Panc1 (cell line): ENCODE measurements around the gene CHL1. TPM values are rescaled to one million over a fixed set of nuclear protein-coding genes. Genes with fewer than 3 reads are reported as not detected.

Source experiments
- ATAC-seq: fragments of 200-7000 bp; cut with Tn5 transposase; 2 replicates; pipeline ENCODE4 v1.9.1; 2020; ENCODE audit warnings: mild to moderate bottlenecking, moderate library complexity
- BruUV-seq: library from RNA; stranded (reverse); fragments of 400-500 nt; replicated peaks from 2 replicates; lab custom pipeline; 2021; lab: Mats Ljungman, UMichigan
- CTCF ChIA-PET: fragments of 300-600 bp; sonication (Branson Sonifier 250); formaldehyde crosslinking; loops from one replicate; lab custom pipeline; 2022; ENCODE audit warnings: antibody characterized with exemption; lab: Charles Lee
- POLR2A ChIA-PET: fragments of 300-600 bp; sonication (Branson Sonifier 250); formaldehyde crosslinking; loops from one replicate; lab custom pipeline; 2022; ENCODE audit warnings: antibody characterized with exemption; lab: Charles Lee
- DNase-seq: peaks from one replicate; pipeline ENCODE4 v3.0.0-alpha.2; 2010; ENCODE audit warnings: low read depth, low spot score
- H3K27ac ChIP-seq: 2 replicates; pipeline ENCODE4 v1.5.1; 2011; ENCODE audit warnings: mild to moderate bottlenecking, low read length, inconsistent platforms
- H3K27me3 ChIP-seq: fragments of 200-500 bp; sonication (Bioruptor generic); 2 replicates; pipeline ENCODE4 v1.6.0; 2014; ENCODE audit warnings: low read length, inconsistent platforms; ENCODE audit not compliant: control insufficient read depth, insufficient read depth
- H3K36me3 ChIP-seq: fragments of 200-500 bp; sonication (Bioruptor generic); 2 replicates; pipeline ENCODE4 v1.5.1; 2014; ENCODE audit warnings: inconsistent platforms, mild to moderate bottlenecking, low read length, moderate library complexity; ENCODE audit not compliant: control insufficient read depth, insufficient read depth
- H3K4me1 ChIP-seq: 2 replicates; pipeline ENCODE4 v1.5.1; 2011; ENCODE audit warnings: inconsistent platforms, mild to moderate bottlenecking, low read length, moderate library complexity; ENCODE audit not compliant: control insufficient read depth, insufficient read depth
- H3K4me3 ChIP-seq, 2 experiments: 2 replicates each; pipeline ENCODE4 v1.5.1; 2011 to 2012; ENCODE audit warnings: low read depth in 2 of 2, low read length in 2 of 2, mild to moderate bottlenecking in 2 of 2, inconsistent platforms in 1 of 2, moderate library complexity in 1 of 2
- H3K9me3 ChIP-seq: fragments of 200-500 bp; sonication (Bioruptor generic); 2 replicates; pipeline ENCODE4 v1.5.1; 2014; ENCODE audit warnings: low read depth, mild to moderate bottlenecking, inconsistent platforms, low read length, moderate library complexity; ENCODE audit not compliant: control insufficient read depth, insufficient read depth
- CTCF ChIP-seq: fragments of 450-650 bp; IDR thresholded peaks from 2 replicates; pipeline ENCODE4 v1.5.1; 2017; ENCODE audit warnings: mild to moderate bottlenecking
- POLR2AphosphoS5 ChIP-seq: IDR thresholded peaks from 2 replicates; pipeline ENCODE4 v1.6.1; 2012; ENCODE audit warnings: mild to moderate bottlenecking, low read depth, low read length, moderate library complexity
- REST ChIP-seq, 2 experiments: IDR thresholded peaks; 2 replicates each; pipeline ENCODE4 v1.6.1; 2011 to 2012; ENCODE audit warnings: low read depth in 2 of 2, control low read depth in 1 of 2, low read length in 1 of 2, mild to moderate bottlenecking in 1 of 2, moderate library complexity in 1 of 2; ENCODE audit not compliant: insufficient read depth in 1 of 2
- SIN3A ChIP-seq: IDR thresholded peaks from 2 replicates; pipeline ENCODE4 v1.6.1; 2012; ENCODE audit warnings: low read depth, mild to moderate bottlenecking, low read length, moderate library complexity, borderline replicate concordance; ENCODE audit not compliant: insufficient read depth
- TCF7L2 ChIP-seq: IDR thresholded peaks from 2 replicates; pipeline ENCODE4 v1.6.1; 2011; ENCODE audit warnings: mild to moderate bottlenecking, low read depth, low read length, inconsistent platforms
- in situ Hi-C: cut with HindIII; loops from 2 replicates; pipeline ENCODE4 v1.10.0; 2016; ENCODE audit warnings: low sequenced_read_pairs, low pct_unique_long_range_greater_than_20kb
- intact Hi-C: fragments of 100-400 bp; cut with micrococcal nuclease; formaldehyde crosslinking; loops from one replicate; pipeline ENCODE4 v1.10.0; 2022; ENCODE audit not compliant: unreplicated experiment
- total RNA-seq: library from RNA; stranded (reverse); gene quantifications from one replicate; pipeline ENCODE4 v1.2.1, GENCODE V29; 2021; ENCODE audit not compliant: unreplicated experiment

CHL1 gene
- total RNA-seq, 1 experiment from 2014 or later: not detected

GRCh38 chr3:200758-201325, 4.3 kb downstream of the CHL1 start:
- ATAC-seq (no peak), DNase-seq (no peak)
- intact Hi-C loops: no loop called here
- H3K9me3 ChIP-seq: no peaks in the 10 kb centered on the region
- in situ Hi-C loops: no loop called here
- no peak overlapping the region for H3K27ac ChIP-seq
- H3K27me3 ChIP-seq: no peaks in the 10 kb centered on the region
- TF ChIP-seq CTCF: no peak
- TF ChIP-seq REST (IDR thresholded peaks at IDR 0.05; ENCODE audit: insufficient read depth in 1 of 2, low read depth in 2 of 2, low read length in 1 of 2): no peak
- no peak for TF ChIP-seq POLR2AphosphoS5
- TF ChIP-seq SIN3A: no peak
- no peak for TF ChIP-seq TCF7L2
- H3K4me1 ChIP-seq: no peaks in the 10 kb centered on the region
- BruUV-seq: no TSS peak
- ChIA-PET POLR2A (no interaction called here), CTCF (no interaction called here)
- H3K4me3 ChIP-seq: no peak overlapping the region
- no peaks in the 10 kb centered on the region for H3K36me3 ChIP-seq

- CTCF ChIA-PET: no interaction called here
- in situ Hi-C loops: no loop called here
Measured at GRCh38 chr3:204102-204501, 7.5 kb downstream of the CHL1 start.

More at GRCh38 chr3:204102-204501, 7.5 kb downstream of the CHL1 start:
- Histone ChIP-seq H3K4me3 (no peak overlapping the region), H3K27me3 (no peaks in the 10 kb centered on the region), H3K9me3 (no peaks in the 10 kb centered on the region), H3K36me3 (no peaks in the 10 kb centered on the region), H3K4me1 (no peaks in the 10 kb centered on the region), H3K27ac (no peak overlapping the region)
- DNase-seq: no peak
- no peak for ATAC-seq
- intact Hi-C loops: no loop called here
- POLR2A ChIA-PET: no interaction called here
- TF ChIP-seq POLR2AphosphoS5: no peak
- no peak for TF ChIP-seq REST (IDR thresholded peaks at IDR 0.05; ENCODE audit: insufficient read depth in 1 of 2, low read depth in 2 of 2, low read length in 1 of 2)
- TF ChIP-seq TCF7L2: no peak
- no peak for TF ChIP-seq SIN3A
- TF ChIP-seq CTCF: no peak
- BruUV-seq: no TSS peak
